DMS 273 (cell line): ENCODE results near the gene OSBPL7.

Experiments
- DNase-seq: peaks from one replicate; lab custom pipeline; 2025; ENCODE audit not compliant: unreplicated experiment; lab: John Stamatoyannopoulos, UW

OSBPL7 gene, protein sequence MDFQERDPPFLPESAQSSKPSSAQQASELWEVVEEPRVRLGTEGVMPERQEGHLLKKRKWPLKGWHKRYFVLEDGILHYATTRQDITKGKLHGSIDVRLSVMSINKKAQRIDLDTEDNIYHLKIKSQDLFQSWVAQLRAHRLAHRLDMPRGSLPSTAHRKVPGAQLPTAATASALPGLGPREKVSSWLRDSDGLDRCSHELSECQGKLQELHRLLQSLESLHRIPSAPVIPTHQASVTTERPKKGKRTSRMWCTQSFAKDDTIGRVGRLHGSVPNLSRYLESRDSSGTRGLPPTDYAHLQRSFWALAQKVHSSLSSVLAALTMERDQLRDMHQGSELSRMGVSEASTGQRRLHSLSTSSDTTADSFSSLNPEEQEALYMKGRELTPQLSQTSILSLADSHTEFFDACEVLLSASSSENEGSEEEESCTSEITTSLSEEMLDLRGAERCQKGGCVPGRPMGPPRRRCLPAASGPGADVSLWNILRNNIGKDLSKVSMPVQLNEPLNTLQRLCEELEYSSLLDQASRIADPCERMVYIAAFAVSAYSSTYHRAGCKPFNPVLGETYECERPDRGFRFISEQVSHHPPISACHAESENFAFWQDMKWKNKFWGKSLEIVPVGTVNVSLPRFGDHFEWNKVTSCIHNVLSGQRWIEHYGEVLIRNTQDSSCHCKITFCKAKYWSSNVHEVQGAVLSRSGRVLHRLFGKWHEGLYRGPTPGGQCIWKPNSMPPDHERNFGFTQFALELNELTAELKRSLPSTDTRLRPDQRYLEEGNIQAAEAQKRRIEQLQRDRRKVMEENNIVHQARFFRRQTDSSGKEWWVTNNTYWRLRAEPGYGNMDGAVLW

DNA sequence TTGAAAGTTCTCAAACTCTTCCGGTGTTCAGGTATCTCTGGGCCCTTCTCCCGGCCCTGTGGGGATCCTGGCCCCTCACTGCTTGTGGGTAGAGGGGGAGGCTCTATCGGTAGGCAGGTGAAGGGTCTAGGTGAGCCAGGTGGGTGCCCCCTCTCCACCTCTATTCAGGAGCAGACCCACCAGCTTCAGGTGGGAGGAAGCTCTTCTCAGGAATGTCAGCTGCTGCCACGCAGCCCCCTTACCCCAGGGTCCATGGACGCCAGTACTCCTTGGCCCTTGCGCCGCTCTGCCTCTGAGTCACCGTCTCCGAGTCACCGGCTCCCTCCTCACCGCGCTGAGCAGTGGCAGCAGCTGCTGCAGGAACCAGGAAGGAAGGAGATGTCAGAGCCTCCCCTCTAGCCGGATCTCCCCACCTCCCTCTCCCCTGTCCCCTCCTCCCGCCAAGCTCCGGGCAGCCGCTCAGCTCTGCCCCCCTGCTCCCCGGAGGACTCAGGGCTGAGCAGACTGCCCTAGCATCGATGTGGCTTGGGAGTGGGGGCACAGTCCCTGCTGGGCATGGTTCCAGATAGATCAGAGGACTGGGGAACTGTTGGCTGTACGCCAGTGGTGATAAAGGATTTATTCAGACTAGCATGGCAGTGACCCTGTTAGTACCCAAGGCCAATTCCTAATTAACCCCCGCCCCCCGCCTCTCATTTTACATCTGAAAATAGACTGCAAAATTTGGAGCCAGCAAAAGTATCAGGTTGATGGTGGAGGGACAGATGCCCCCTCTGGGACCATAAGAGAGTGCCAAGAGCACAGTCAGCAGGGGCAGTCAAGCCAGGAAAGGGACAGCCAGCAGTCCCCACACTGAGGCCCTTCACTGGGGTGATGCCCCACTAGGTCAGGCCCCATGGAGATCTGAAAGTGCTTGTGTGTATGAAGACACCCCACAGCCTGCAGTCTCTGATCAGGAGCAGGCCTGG lies at the start of gene OSBPL7:
Gene OSBPL7 (minus strand): TSS at position 371 of the 968 bp plus-strand sequence. CDS start 1,516 bp downstream, outside the sequence.
- peak; percentile 89 for DNase-seq

DNA sequence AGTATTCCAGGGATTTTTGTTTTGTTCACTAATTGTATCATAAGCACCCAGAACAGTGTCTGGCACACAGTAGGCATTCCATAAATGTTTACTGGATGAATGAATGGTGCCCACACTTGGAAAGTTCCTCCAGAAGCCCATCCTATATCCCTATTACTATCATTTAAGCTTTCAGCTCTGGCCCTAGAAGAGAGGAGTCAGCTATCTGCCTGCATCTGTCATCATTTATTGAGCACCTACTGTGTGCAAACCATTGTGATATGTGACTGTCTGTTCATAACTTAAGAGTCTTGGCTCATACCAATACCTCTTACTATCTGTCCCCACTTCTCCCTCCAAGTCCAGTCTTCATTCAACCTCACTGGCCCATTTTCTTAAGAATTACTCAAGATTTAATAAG lies 49.5 kb upstream of the OSBPL7 start:
- no peak for DNase-seq

DNA sequence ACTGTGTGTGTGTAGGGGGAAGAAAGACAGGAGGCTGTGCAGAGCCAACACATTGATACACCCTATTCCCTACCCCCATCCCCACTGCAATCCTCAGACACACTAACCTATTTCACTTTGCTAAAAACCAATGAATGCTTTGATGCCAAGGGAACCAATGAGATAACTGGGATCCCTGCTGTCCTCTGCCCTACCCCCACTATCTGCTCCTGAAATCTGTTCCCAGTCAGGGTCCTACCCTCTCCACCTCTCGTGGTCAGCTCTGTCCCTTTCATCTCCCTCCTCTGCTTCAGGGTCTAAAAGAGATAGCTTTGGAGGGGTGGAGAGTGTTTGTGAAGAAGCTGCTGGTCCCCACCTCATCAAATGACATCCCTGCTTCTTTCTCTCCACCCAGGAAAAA lies 48.5 kb upstream of the OSBPL7 start:
- DNase-seq: no peak

DNA sequence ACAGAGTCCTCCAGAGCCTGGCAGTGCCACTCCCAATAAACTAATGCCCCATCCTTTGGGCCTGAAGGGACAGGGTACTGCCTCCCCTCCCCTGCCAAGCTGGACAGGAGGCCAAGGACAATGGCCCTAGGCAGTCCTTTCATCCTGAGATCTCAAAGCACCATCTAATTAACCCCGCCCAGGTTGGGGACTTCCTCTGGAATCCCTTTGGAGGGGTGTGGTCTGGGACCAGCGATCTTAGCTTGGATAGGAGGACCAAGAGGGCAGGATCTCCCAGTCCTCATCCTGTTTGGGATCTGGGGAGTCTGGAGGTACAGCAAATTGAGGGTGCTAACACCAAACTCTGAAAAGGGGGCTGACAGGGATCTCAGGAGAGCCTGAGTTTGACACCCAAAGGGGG lies 47.5 kb upstream of the OSBPL7 start:
- DNase-seq: no peak

- DNase-seq: no peak
These were observed 46.4 kb upstream of the OSBPL7 start for GRCh38 chr17:47867813-47868533.

DNA sequence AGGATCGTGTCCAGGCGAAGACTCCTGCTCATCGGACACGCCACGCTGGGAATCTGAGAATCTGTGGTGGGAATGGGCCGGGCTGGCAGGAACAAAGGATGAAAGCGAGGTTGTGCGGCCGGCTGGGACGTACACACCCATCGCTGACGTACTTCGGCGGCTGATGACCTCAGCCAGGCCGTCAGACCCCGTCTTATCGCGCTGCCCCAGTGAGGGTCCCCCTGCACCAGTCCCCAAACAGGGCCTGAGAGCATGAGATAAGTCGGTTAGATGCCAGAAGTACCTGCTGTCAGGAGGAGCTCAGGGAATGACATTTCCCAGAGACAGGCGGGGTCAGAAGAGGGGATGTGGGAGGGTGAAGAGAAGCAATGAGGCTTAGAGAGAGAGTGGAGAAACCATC lies 45.3 kb upstream of the OSBPL7 start:
- DNase-seq: no peak

GRCh38 chr17:47864791-47865216 lies 43.2 kb upstream of the OSBPL7 start:
- peak; percentile 51 for DNase-seq

GRCh38 chr17:47862621-47863440 lies 41.2 kb upstream of the OSBPL7 start:
- DNase-seq: no peak

DNA sequence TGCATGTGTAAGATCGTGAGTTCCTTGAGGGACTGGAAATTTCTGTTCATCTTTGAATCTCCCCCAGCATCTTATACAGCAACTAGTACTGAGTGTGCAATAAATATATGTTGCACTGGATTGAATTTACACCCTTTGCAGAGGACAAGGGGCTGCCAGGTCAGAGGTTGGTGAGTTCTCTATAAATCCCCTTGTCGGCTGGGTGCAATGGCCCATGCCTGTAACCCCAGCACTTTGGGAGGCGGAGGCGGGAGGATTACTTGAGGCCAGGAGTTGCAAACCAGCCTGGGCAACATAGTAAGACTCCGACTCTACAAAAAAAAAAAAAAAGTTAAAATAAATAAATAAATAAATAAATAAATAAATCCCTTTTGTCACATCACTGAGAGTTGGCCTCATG lies 38.8 kb upstream of the OSBPL7 start:
- DNase-seq: no peak

GRCh38 chr17:47857551-47858455 lies 36.2 kb upstream of the OSBPL7 start:
- DNase-seq: no peak

GRCh38 chr17:47856830-47857229 lies 35.2 kb upstream of the OSBPL7 start:
- DNase-seq: no peak

DNA sequence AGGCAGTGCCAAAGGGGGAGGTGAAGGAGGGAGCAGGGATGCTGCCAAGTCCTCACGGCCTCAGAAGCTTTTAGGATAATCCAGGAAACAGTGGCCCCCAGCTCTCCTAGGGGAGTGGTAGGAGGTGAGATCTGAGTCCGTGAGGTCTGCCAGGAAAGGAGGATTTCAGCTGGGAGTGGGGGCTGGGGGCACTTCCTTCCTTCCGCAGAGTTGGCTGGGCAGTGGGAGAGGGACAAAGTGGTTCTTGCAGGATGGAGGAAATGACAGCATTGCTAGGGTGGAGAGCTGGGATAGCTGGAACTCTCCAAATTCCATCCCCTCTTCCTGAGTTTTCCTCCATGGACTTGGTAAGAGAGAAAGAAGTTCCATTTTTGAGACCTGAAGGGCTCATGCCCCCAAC lies 34.1 kb upstream of the OSBPL7 start:
- DNase-seq: no peak

- no peak for DNase-seq
These were observed 32.0 kb upstream of the OSBPL7 start for GRCh38 chr17:47853616-47854015.

GRCh38 chr17:47852113-47852949 lies 30.7 kb upstream of the OSBPL7 start:
- DNase-seq: no peak

DNA sequence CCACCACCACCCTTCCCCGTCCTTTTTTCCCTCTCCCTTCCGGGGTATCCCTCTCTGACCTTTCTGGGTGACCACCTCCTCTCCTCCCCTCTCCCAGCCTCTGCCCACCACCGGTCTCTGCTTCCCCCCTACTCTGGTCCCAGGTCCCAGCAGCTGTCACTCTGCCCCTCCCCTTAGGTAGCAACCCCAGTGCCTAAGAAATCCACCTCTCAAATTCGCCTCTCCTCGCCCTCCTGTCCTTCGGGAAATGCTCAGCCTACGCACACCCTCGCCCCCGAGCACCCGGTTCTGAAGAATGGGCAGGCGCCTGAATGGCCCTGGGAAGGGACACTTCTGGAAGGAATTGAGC lies 30.1 kb upstream of the OSBPL7 start:
- no peak for DNase-seq

- DNase-seq: peak; percentile 80
These were observed 29.3 kb upstream of the OSBPL7 start, which contains the start of gene SP6 for GRCh38 chr17:47850692-47851573. Gene SP6, minus strand, starts transcription at chr17:47851163. Its CDS starts 2,734 bp downstream, at chr17:47848429.

GRCh38 chr17:47850373-47850691 lies 28.7 kb upstream of the OSBPL7 start:
- peak; percentile 58 for DNase-seq
